Endothelial cell (in vitro differentiated cells): Measurements from ENCODE around the gene TLE3. TPM values are rescaled to one million over a fixed set of nuclear protein-coding genes. Genes with fewer than 3 reads are reported as not detected.
"Not testable (repeated sequence)": the region's sequence is repeated elsewhere in the genome, so short reads cannot be mapped to it uniquely, and the experiment has no call there.

Source experiments
- DNase-seq: peaks from one replicate; pipeline ENCODE4 v3.0.0; 2021; ENCODE audit warnings: low spot score
- H3K27ac Mint-ChIP-seq: one replicate; pipeline ENCODE4 v1.8.0; 2021; ENCODE audit warnings: mixed read lengths, inconsistent platforms; ENCODE audit not compliant: unreplicated experiment
- H3K27me3 Mint-ChIP-seq: one replicate; pipeline ENCODE4 v1.8.0; 2021; ENCODE audit warnings: mild to moderate bottlenecking, moderate library complexity, mixed read lengths, inconsistent platforms; ENCODE audit not compliant: unreplicated experiment
- H3K36me3 Mint-ChIP-seq: one replicate; pipeline ENCODE4 v1.8.0; 2021; ENCODE audit warnings: mild to moderate bottlenecking, low read depth, mixed read lengths, inconsistent platforms; ENCODE audit not compliant: unreplicated experiment
- H3K4me1 Mint-ChIP-seq: one replicate; pipeline ENCODE4 v1.8.0; 2021; ENCODE audit warnings: mild to moderate bottlenecking, mixed read lengths, inconsistent platforms; ENCODE audit not compliant: unreplicated experiment
- H3K4me3 Mint-ChIP-seq: one replicate; pipeline ENCODE4 v1.8.0; 2021; ENCODE audit warnings: mild to moderate bottlenecking, mixed read lengths, inconsistent platforms; ENCODE audit not compliant: unreplicated experiment
- H3K9me3 Mint-ChIP-seq: one replicate; pipeline ENCODE4 v1.8.0; 2021; ENCODE audit warnings: mixed read lengths, inconsistent platforms; ENCODE audit not compliant: unreplicated experiment
- CTCF ChIP-seq: fragments of 200-600 bp; sonication (generic); IDR thresholded peaks from one replicate; pipeline ENCODE4 v1.5.0; 2021; ENCODE audit warnings: antibody characterized with exemption; ENCODE audit not compliant: unreplicated experiment
- total RNA-seq: library from RNA; stranded (reverse); fragmentation: NEBNext Ultra II Directional; extraction: Animal tissue kit (Norgen Biotek cat#: 25700); gene quantifications from one replicate; pipeline ENCODE4 v1.2.1, GENCODE V29; 2021; ENCODE audit not compliant: unreplicated experiment

Gene TLE3
- total RNA-seq, 1 donor from 2014 or later: 80.8 TPM

- H3K4me1 Mint-ChIP-seq: peaks cover 5% of the 10 kb centered on the region
- no peak overlapping the region for H3K27ac Mint-ChIP-seq
- peaks cover 8% of the 10 kb centered on the region for H3K27me3 Mint-ChIP-seq
- TF ChIP-seq CTCF: no peak
- no peak overlapping the region for H3K4me3 Mint-ChIP-seq
- DNase-seq: no peak
- no peaks in the 10 kb centered on the region for H3K9me3 Mint-ChIP-seq
- no peaks in the 10 kb centered on the region for H3K36me3 Mint-ChIP-seq
Measured at GRCh38 chr15:70119911-70120508, 22.3 kb upstream of the TLE3 start.

- Mint-ChIP-seq H3K4me3 (no peak overlapping the region), H3K27me3 (peaks cover 6% of the 10 kb centered on the region), H3K27ac (no peak overlapping the region)
Measured at GRCh38 chr15:70118599-70118998, 20.9 kb upstream of the TLE3 start.

GRCh38 chr15:70116317-70116716, 18.6 kb upstream of the TLE3 start:
- Mint-ChIP-seq H3K27ac (no peak overlapping the region), H3K27me3 (peaks cover 4% of the 10 kb centered on the region), H3K4me3 (no peak overlapping the region), H3K4me1 (peaks cover 15% of the 10 kb centered on the region), H3K36me3 (no peaks in the 10 kb centered on the region), H3K9me3 (no peaks in the 10 kb centered on the region)
- DNase-seq: no peak
- TF ChIP-seq CTCF: no peak

More at GRCh38 chr15:70118599-70118998, 20.9 kb upstream of the TLE3 start:
- TF ChIP-seq CTCF: no peak
- H3K36me3 Mint-ChIP-seq: no peaks in the 10 kb centered on the region
- H3K4me1 Mint-ChIP-seq: peaks cover 9% of the 10 kb centered on the region
- H3K9me3 Mint-ChIP-seq: no peaks in the 10 kb centered on the region
- no peak for DNase-seq

GRCh38 chr15:70114221-70114620, 16.5 kb upstream of the TLE3 start:
- Mint-ChIP-seq H3K27me3 (peaks cover 4% of the 10 kb centered on the region), H3K9me3 (no peaks in the 10 kb centered on the region), H3K27ac (no peak overlapping the region), H3K36me3 (no peaks in the 10 kb centered on the region), H3K4me1 (peaks cover 18% of the 10 kb centered on the region), H3K4me3 (no peak overlapping the region)
- no peak for TF ChIP-seq CTCF
- DNase-seq: no peak

GRCh38 chr15:70113304-70113700, 15.6 kb upstream of the TLE3 start:
- H3K27me3 Mint-ChIP-seq: peaks cover 4% of the 10 kb centered on the region
- H3K36me3 Mint-ChIP-seq: no peaks in the 10 kb centered on the region
- no peak for TF ChIP-seq CTCF
- no peak overlapping the region for H3K27ac Mint-ChIP-seq
- no peak for DNase-seq
- no peak overlapping the region for H3K4me3 Mint-ChIP-seq
- H3K4me1 Mint-ChIP-seq: peaks cover 18% of the 10 kb centered on the region
- H3K9me3 Mint-ChIP-seq: no peaks in the 10 kb centered on the region

GRCh38 chr15:70112572-70113303, 15.0 kb upstream of the TLE3 start:
- H3K4me1 Mint-ChIP-seq: peaks cover 18% of the 10 kb centered on the region
- H3K36me3 Mint-ChIP-seq, H3K27ac Mint-ChIP-seq, H3K4me3 Mint-ChIP-seq, H3K27me3 Mint-ChIP-seq, H3K9me3 Mint-ChIP-seq, DNase-seq: not testable (repeated sequence)
